Pancreas (tissue), 10 donors: ENCODE data around the gene LITAF. TPM values are rescaled to one million over a fixed set of nuclear protein-coding genes. Genes with fewer than 3 reads are reported as not detected.

Experiments
- ATAC-seq, 4 donors: fragments of 200-7000 bp; cut with Tn5 transposase; one replicate each; pipeline versions ENCODE4 v1.8.0 to v1.9.1; 2020; ENCODE audit warnings: mild to moderate bottlenecking in 4 of 4, moderate library complexity in 4 of 4
- DNase-seq, 6 donors: peaks; one replicate each; pipeline ENCODE4 v3.0.0-alpha.2; 2020
- FAIRE-seq: peaks from 2 replicates; lab custom pipeline; 2012; peaks lifted over from hg19 to GRCh38; lab: Jason Lieb, UNC
- H3K27ac ChIP-seq, 4 donors: fragments of 200-600 bp; sonication (generic); 1 replicate in 3 of 4; 2 replicates in 1 of 4; pipeline versions ENCODE4 v1.5.0 to v1.8.0; 2020
- H3K27me3 ChIP-seq, 4 donors: fragments of 200-600 bp; one replicate each; pipeline ENCODE4 v1.8.0; 2021
- H3K36me3 ChIP-seq, 3 donors: fragments of 200-600 bp; sonication (generic) in 1 of 3; one replicate each; pipeline versions ENCODE4 v1.5.0 to v1.8.0; 2020 to 2021
- H3K4me1 ChIP-seq, 3 donors: fragments of 200-600 bp; one replicate each; pipeline ENCODE4 v1.8.0; 2021
- H3K4me3 ChIP-seq, 4 donors: fragments of 200-600 bp; sonication (generic) in 2 of 4; one replicate each; pipeline versions ENCODE4 v1.5.0 to v1.8.0; 2020 to 2021
- H3K9me3 ChIP-seq, 4 donors: fragments of 200-600 bp; one replicate each; pipeline ENCODE4 v1.8.0; 2021
- WGBS, 2 donors: extraction: QIAGEN DNeasy Blood & Tissue Kit; methylation state at CpG; one replicate each; pipeline ENCODE4 v1.1.7; 2013; 5-methylcytosine and 5-hydroxymethylcytosine counted together
- intact Hi-C, 3 donors: fragments of 100-400 bp; cut with DNase I; formaldehyde crosslinking; loops; one replicate each; pipeline versions ENCODE4 v1.11.1 to v1.14.2; 2022
- polyA plus RNA-seq, 2 donors: library from polyadenylated mRNA; stranded (reverse); fragments of 200-250 nt; gene quantifications; one replicate each; pipeline ENCODE4 v1.2.3, GENCODE V29; 2013
- total RNA-seq, 6 donors: library from RNA; stranded (reverse); fragmentation: NEBNext Ultra II Directional in 4 of 6; extraction: Animal tissue kit (Norgen Biotek cat#: 25700) in 4 of 6; gene quantifications; one replicate each; pipeline versions ENCODE4 v1.2.1 to v1.2.4, GENCODE V29; 2021 to 2023
- TF ChIP-seq, protein P1 (sequence below), 4 donors: fragments of 200-600 bp; sonication (generic) in 3 of 4; IDR thresholded peaks; one replicate each; pipeline versions ENCODE4 v1.5.0 to v1.8.0; 2021; ENCODE audit warnings: antibody characterized with exemption in 4 of 4
- donor health status: healthy with polysubstance abuse.
- donor health status: DM: no; HTN: no; CAD: no; lungs with moderate emphysema.
- donor health status: DM: no; HTN: no; CAD: no.
- donor health status: control.
- donor health status: control.
- donor health status: Bipolar disorder and iron deficiency.
- donor health status: DM: yes; HTN: yes; CAD: no.
- donor health status: DM: no; HTN: no; CAD: no.
- donor health status: DM: no; HTN: no; CAD: no.
- donor health status: DM: yes; HTN: yes; CAD: no.

LITAF gene
- total and polyA plus RNA-seq, 8 donors, result 17.6 to 85.3 (median 32.3) TPM

DNA sequence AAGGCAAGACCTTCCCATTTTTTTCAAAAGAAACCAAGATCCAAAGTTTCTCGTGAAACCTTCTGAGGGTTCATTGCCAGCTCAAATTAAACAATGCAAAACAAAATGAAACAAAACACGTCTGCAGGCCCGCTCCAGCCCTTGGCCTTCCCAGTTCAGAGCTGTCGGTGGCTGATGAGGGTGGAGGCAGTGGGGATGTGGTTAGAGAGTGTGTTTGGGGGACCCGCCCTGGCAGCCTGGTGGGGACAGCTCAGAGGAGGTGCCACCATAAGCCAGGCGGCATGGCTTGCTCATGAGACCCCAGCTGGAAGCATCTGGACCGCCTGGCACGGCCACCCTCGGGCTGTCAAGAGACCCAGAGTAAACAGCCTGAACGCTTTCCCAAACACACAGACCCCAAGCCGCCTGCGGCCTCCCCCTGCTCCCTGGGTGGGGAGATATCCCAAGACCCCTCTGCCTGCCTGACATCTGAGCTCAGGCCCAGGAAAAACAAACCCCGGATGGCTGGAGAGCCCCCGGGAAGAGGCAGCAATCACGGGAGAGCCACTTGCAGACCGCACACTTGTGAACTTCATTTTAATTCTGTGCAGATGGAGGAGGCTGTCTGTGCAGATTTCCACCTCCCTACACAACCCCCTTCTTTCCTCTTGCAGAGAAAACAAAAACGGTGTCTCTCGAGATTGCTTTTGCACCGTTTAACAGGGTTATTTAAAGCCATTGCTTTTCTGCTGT lies 35.4 kb upstream of the LITAF start:
- H3K4me3 ChIP-seq, result no peak overlapping the region
- no peaks in the 10 kb centered on the region for H3K4me1 ChIP-seq
- DNase-seq, result no peak
- TF ChIP-seq, protein P1, sequence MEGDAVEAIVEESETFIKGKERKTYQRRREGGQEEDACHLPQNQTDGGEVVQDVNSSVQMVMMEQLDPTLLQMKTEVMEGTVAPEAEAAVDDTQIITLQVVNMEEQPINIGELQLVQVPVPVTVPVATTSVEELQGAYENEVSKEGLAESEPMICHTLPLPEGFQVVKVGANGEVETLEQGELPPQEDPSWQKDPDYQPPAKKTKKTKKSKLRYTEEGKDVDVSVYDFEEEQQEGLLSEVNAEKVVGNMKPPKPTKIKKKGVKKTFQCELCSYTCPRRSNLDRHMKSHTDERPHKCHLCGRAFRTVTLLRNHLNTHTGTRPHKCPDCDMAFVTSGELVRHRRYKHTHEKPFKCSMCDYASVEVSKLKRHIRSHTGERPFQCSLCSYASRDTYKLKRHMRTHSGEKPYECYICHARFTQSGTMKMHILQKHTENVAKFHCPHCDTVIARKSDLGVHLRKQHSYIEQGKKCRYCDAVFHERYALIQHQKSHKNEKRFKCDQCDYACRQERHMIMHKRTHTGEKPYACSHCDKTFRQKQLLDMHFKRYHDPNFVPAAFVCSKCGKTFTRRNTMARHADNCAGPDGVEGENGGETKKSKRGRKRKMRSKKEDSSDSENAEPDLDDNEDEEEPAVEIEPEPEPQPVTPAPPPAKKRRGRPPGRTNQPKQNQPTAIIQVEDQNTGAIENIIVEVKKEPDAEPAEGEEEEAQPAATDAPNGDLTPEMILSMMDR (IDR thresholded peaks at IDR 0.05), result no peak
- H3K9me3 ChIP-seq, result no peaks in the 10 kb centered on the region
- H3K36me3 ChIP-seq, result no peaks in the 10 kb centered on the region
- no peaks in the 10 kb centered on the region for H3K27me3 ChIP-seq
- H3K27ac ChIP-seq, result no peak overlapping the region
- intact Hi-C loops, result no loop called here
- FAIRE-seq, result no peak
- no peak for ATAC-seq
- 63 to 71% methylated on average over 19 of the region's 19 CpGs for WGBS, 2 donors

DNA sequence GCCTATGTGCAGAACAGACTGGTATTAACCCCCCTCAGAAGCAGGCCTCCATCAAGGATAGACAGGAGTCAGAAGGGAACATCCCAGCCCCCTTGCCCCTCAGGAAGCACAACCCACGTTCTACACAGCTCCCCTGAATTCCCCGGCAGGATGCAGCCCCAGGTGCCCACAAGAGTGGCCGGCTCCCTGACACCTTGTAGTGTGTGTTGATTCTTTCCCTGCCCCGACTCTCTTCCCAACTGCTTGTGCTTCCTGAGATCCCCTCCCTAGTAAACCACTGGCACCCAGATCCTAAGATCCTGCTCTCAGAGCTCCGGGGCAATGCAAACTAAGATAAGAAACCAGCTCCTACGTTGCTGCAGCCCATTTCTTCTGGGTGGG lies 34.8 kb upstream of the LITAF start:
- TF ChIP-seq, protein P1 (IDR thresholded peaks at IDR 0.05), result no peak
- 71 to 84% methylated on average over 6 of the region's 6 CpGs for WGBS, 2 donors
- ATAC-seq, result no peak
- Histone ChIP-seq H3K27ac (no peak overlapping the region), H3K36me3 (no peaks in the 10 kb centered on the region), H3K27me3 (no peaks in the 10 kb centered on the region), H3K4me3 (no peak overlapping the region), H3K4me1 (no peaks in the 10 kb centered on the region), H3K9me3 (no peaks in the 10 kb centered on the region)
- intact Hi-C loops, result no loop called here
- FAIRE-seq, result no peak
- no peak for DNase-seq

DNA sequence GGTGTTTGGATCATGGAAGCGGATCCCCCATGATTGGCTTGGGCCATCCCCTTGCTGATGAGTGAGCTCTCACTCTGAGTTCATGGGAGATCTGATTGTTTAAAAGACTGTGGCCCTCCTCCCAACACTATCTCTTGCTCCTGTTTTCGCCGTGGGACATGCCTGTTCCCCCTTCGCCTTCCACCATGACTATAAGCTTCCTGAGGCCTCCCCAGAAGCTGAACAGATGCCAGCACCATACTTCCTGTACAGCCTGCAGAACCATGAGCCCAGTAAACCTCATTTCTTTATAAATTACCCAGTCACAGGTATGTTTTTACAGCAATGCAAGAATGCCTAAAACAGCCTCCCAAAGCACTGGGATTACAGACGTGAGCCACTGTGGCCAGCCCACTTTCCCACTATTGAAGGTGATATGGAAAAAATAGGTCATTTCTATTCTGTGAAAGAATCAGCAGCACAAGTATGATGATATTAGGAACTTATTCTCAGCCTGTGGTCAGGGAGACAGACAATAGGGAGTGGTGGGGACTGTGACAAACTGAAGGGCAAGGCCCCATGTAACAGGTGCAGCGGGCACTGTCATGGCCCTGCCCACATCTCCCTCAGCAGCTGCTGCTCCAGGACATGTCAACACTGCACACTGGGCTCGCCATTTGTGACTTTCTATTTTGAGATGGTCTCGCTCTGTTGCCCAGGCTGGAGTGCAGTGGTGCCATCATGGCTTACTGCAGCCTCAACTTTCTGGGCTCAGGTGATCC lies 33.7 kb upstream of the LITAF start:
- no peak for DNase-seq
- no peak for ATAC-seq
- Histone ChIP-seq H3K27me3 (no peaks in the 10 kb centered on the region), H3K4me3 (no peak overlapping the region), H3K27ac (no peak overlapping the region), H3K36me3 (no peaks in the 10 kb centered on the region), H3K9me3 (no peaks in the 10 kb centered on the region), H3K4me1 (no peaks in the 10 kb centered on the region)
- WGBS, 2 donors, result 89 to 95% methylated on average over 8 of the region's 8 CpGs
- no peak for FAIRE-seq
- TF ChIP-seq, protein P1 (IDR thresholded peaks at IDR 0.05), result no peak
- intact Hi-C loops, result no loop called here

DNA sequence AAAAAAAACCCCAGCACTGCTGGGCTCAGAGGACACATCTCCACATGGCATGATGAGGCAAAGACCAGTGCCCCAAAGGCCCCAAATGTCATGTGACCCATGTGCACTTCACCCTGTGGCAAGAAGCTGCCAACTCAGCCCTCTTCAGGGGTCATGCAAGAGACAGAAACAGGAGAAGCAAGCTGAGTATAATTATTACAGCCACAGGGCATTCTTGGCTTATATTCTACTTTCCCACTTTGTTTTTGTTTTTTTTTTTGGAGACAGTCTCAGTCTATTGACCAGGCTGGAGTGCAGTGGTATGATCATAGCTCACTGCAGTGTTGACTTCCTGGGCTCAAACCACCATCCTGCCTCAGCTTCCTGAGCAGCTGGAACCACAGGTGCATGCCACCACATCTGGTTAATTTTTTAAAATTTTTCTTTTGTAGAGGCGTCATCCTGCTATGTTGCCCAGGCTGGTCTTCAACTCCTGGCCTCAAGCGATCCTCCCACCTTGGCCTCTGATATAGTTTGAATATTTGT lies 32.7 kb upstream of the LITAF start:
- Histone ChIP-seq H3K27ac (no peak overlapping the region), H3K36me3 (no peaks in the 10 kb centered on the region), H3K9me3 (no peaks in the 10 kb centered on the region), H3K4me1 (no peaks in the 10 kb centered on the region), H3K27me3 (no peaks in the 10 kb centered on the region), H3K4me3 (no peak overlapping the region)
- 90 to 98% methylated on average over 2 of the region's 2 CpGs for WGBS, 2 donors
- TF ChIP-seq, protein P1 (IDR thresholded peaks at IDR 0.05), result no peak
- FAIRE-seq, result no peak
- no peak for DNase-seq
- intact Hi-C loops, result no loop called here
- peak in 2 of 4 donors; percentile 62 to 68 for ATAC-seq
